WTC11 (cell line): Measurements from ENCODE around the gene PMP22. TPM values are rescaled to one million over a fixed set of nuclear protein-coding genes. Genes with fewer than 3 reads are reported as not detected.

Experiments
- ATF2 ChIP-seq: sonication (generic); formaldehyde crosslinking; IDR thresholded peaks from 2 replicates; pipeline ENCODE4 v1.8.1; 2022; ENCODE audit warnings: low read depth, missing genetic modification reagents, borderline replicate concordance
- FOXK1 ChIP-seq: sonication (generic); formaldehyde crosslinking; IDR thresholded peaks from 2 replicates; pipeline ENCODE4 v1.8.0; 2022; ENCODE audit warnings: mild to moderate bottlenecking, moderate library complexity, missing genetic modification reagents
- JAZF1 ChIP-seq: fragments of 250-450 bp; sonication (Bioruptor Pico); IDR thresholded peaks from 2 replicates; pipeline ENCODE4 v1.9.0; 2021; ENCODE audit warnings: moderate library complexity, mild to moderate bottlenecking, inconsistent platforms
- KAT7 ChIP-seq: sonication (generic); formaldehyde crosslinking; IDR thresholded peaks from 2 replicates; pipeline ENCODE4 v1.8.1; 2023; ENCODE audit warnings: missing genetic modification reagents, mild to moderate bottlenecking, borderline replicate concordance
- MXD4 ChIP-seq: fragments of 250-450 bp; sonication (Bioruptor Pico); IDR thresholded peaks from 2 replicates; pipeline ENCODE4 v1.8.0; 2021; ENCODE audit warnings: mild to moderate bottlenecking, moderate library complexity, borderline replicate concordance
- PRDM15 ChIP-seq: sonication (generic); formaldehyde crosslinking; IDR thresholded peaks from 2 replicates; pipeline ENCODE4 v1.8.0; 2022; ENCODE audit warnings: missing genetic modification reagents
- TCF7 ChIP-seq: sonication (generic); formaldehyde crosslinking; IDR thresholded peaks from 2 replicates; pipeline ENCODE4 v1.8.0; 2022; ENCODE audit warnings: mild to moderate bottlenecking, low read depth, missing genetic modification reagents, moderate library complexity
- TEAD4 ChIP-seq: sonication (generic); formaldehyde crosslinking; IDR thresholded peaks from 2 replicates; pipeline ENCODE4 v1.8.0; 2022; ENCODE audit warnings: mild to moderate bottlenecking, missing genetic modification reagents
- USF1 ChIP-seq: sonication (generic); formaldehyde crosslinking; IDR thresholded peaks from 2 replicates; pipeline ENCODE4 v1.8.0; 2022; ENCODE audit warnings: mild to moderate bottlenecking, missing genetic modification reagents
- ZBTB21 ChIP-seq: sonication (generic); formaldehyde crosslinking; IDR thresholded peaks from 2 replicates; pipeline ENCODE4 v1.8.1; 2023; ENCODE audit warnings: mild to moderate bottlenecking, missing genetic modification reagents, borderline replicate concordance
- ZNF232 ChIP-seq: sonication (generic); formaldehyde crosslinking; IDR thresholded peaks from 2 replicates; pipeline ENCODE4 v1.8.0; 2022; ENCODE audit warnings: mild to moderate bottlenecking, missing genetic modification reagents
- ZNF263 ChIP-seq: sonication (generic); formaldehyde crosslinking; IDR thresholded peaks from 2 replicates; pipeline ENCODE4 v1.8.1; 2022; ENCODE audit warnings: low read depth, mild to moderate bottlenecking, moderate library complexity, missing genetic modification reagents
- ZNF416 ChIP-seq: fragments of 250-450 bp; sonication (Bioruptor Pico); IDR thresholded peaks from 2 replicates; pipeline ENCODE4 v1.9.0; 2021; ENCODE audit warnings: mild to moderate bottlenecking, inconsistent platforms
- ZNF423 ChIP-seq: fragments of 250-450 bp; sonication (Bioruptor Pico); IDR thresholded peaks from 2 replicates; pipeline ENCODE4 v2.1.2; 2022; ENCODE audit warnings: mild to moderate bottlenecking, moderate library complexity
- total RNA-seq: library from RNA; stranded (reverse); gene quantifications from 3 replicates; pipeline ENCODE4 v1.2.3, GENCODE V29; 2021
- TF ChIP-seq, protein P1 (sequence below): sonication (generic); formaldehyde crosslinking; IDR thresholded peaks from 2 replicates; pipeline ENCODE4 v1.8.1; 2022; ENCODE audit warnings: mild to moderate bottlenecking, moderate library complexity, missing genetic modification reagents
- TF ChIP-seq, protein P2 (sequence below): fragments of 250-450 bp; sonication (Bioruptor Pico); IDR thresholded peaks from 2 replicates; pipeline ENCODE4 v1.9.0; 2021; ENCODE audit warnings: mild to moderate bottlenecking
- TF ChIP-seq, protein P3 (sequence below): sonication (generic); formaldehyde crosslinking; conservative IDR thresholded peaks from 2 replicates; pipeline ENCODE4 v1.8.1; 2022; ENCODE audit warnings: mild to moderate bottlenecking, missing genetic modification reagents
- TF ChIP-seq, protein P4 (sequence below): fragments of 250-450 bp; sonication (Bioruptor Pico); IDR thresholded peaks from 2 replicates; pipeline ENCODE4 v1.8.0; 2021; ENCODE audit warnings: mild to moderate bottlenecking
- TF ChIP-seq, protein P5 (sequence below): sonication (generic); formaldehyde crosslinking; IDR thresholded peaks from 2 replicates; pipeline ENCODE4 v1.8.0; 2023; ENCODE audit warnings: missing genetic modification reagents
- TF ChIP-seq, protein P6 (sequence below): fragments of 250-450 bp; sonication (Bioruptor Pico); conservative IDR thresholded peaks from 2 replicates; pipeline ENCODE4 v1.9.0; 2021; ENCODE audit warnings: mild to moderate bottlenecking

The PMP22 gene
- total RNA-seq, 1 experiment from 2014 or later, result 3.0 TPM

GRCh38 chr17:15260376-15261257, 4.5 kb downstream of the PMP22 start (continued):
- no peak for TF ChIP-seq ZNF232
- TF ChIP-seq FOXK1, result peak; percentile 30; the same call in 1 of the 2 replicates
- TF ChIP-seq ZBTB21 (CRISPR knock-in tag), result no peak
- no peak for TF ChIP-seq MXD4 (CRISPR knock-in tag)
- no peak for TF ChIP-seq JAZF1 (CRISPR knock-in tag)
- TF ChIP-seq, protein P1, sequence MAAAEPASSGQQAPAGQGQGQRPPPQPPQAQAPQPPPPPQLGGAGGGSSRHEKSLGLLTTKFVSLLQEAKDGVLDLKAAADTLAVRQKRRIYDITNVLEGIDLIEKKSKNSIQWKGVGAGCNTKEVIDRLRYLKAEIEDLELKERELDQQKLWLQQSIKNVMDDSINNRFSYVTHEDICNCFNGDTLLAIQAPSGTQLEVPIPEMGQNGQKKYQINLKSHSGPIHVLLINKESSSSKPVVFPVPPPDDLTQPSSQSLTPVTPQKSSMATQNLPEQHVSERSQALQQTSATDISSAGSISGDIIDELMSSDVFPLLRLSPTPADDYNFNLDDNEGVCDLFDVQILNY (CRISPR knock-in tag), result 0 out of 2 replicates have a peak, but pooled peaks have one; percentile 67
- TF ChIP-seq ZNF423 (CRISPR knock-in tag), result no peak
- TF ChIP-seq KAT7 (CRISPR knock-in tag), result peak; percentile 90; the same call in 1 of the 2 replicates
- TF ChIP-seq, protein P2, sequence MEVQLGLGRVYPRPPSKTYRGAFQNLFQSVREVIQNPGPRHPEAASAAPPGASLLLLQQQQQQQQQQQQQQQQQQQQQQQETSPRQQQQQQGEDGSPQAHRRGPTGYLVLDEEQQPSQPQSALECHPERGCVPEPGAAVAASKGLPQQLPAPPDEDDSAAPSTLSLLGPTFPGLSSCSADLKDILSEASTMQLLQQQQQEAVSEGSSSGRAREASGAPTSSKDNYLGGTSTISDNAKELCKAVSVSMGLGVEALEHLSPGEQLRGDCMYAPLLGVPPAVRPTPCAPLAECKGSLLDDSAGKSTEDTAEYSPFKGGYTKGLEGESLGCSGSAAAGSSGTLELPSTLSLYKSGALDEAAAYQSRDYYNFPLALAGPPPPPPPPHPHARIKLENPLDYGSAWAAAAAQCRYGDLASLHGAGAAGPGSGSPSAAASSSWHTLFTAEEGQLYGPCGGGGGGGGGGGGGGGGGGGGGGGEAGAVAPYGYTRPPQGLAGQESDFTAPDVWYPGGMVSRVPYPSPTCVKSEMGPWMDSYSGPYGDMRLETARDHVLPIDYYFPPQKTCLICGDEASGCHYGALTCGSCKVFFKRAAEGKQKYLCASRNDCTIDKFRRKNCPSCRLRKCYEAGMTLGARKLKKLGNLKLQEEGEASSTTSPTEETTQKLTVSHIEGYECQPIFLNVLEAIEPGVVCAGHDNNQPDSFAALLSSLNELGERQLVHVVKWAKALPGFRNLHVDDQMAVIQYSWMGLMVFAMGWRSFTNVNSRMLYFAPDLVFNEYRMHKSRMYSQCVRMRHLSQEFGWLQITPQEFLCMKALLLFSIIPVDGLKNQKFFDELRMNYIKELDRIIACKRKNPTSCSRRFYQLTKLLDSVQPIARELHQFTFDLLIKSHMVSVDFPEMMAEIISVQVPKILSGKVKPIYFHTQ (CRISPR knock-in tag), result no peak
- TF ChIP-seq, protein P3, sequence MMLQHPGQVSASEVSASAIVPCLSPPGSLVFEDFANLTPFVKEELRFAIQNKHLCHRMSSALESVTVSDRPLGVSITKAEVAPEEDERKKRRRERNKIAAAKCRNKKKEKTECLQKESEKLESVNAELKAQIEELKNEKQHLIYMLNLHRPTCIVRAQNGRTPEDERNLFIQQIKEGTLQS (CRISPR knock-in tag), result no peak
- TF ChIP-seq PRDM15 (CRISPR knock-in tag), result no peak
- TF ChIP-seq TCF7 (CRISPR knock-in tag), result no peak
- no peak for TF ChIP-seq TEAD4
- TF ChIP-seq USF1, result no peak
- TF ChIP-seq, protein P4, sequence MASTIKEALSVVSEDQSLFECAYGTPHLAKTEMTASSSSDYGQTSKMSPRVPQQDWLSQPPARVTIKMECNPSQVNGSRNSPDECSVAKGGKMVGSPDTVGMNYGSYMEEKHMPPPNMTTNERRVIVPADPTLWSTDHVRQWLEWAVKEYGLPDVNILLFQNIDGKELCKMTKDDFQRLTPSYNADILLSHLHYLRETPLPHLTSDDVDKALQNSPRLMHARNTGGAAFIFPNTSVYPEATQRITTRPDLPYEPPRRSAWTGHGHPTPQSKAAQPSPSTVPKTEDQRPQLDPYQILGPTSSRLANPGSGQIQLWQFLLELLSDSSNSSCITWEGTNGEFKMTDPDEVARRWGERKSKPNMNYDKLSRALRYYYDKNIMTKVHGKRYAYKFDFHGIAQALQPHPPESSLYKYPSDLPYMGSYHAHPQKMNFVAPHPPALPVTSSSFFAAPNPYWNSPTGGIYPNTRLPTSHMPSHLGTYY (CRISPR knock-in tag), result no peak
- TF ChIP-seq, protein P5, sequence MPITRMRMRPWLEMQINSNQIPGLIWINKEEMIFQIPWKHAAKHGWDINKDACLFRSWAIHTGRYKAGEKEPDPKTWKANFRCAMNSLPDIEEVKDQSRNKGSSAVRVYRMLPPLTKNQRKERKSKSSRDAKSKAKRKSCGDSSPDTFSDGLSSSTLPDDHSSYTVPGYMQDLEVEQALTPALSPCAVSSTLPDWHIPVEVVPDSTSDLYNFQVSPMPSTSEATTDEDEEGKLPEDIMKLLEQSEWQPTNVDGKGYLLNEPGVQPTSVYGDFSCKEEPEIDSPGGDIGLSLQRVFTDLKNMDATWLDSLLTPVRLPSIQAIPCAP, result no peak
- no peak for TF ChIP-seq ZNF263 (CRISPR knock-in tag)
- TF ChIP-seq ATF2 (CRISPR knock-in tag), result no peak
- TF ChIP-seq, protein P6, sequence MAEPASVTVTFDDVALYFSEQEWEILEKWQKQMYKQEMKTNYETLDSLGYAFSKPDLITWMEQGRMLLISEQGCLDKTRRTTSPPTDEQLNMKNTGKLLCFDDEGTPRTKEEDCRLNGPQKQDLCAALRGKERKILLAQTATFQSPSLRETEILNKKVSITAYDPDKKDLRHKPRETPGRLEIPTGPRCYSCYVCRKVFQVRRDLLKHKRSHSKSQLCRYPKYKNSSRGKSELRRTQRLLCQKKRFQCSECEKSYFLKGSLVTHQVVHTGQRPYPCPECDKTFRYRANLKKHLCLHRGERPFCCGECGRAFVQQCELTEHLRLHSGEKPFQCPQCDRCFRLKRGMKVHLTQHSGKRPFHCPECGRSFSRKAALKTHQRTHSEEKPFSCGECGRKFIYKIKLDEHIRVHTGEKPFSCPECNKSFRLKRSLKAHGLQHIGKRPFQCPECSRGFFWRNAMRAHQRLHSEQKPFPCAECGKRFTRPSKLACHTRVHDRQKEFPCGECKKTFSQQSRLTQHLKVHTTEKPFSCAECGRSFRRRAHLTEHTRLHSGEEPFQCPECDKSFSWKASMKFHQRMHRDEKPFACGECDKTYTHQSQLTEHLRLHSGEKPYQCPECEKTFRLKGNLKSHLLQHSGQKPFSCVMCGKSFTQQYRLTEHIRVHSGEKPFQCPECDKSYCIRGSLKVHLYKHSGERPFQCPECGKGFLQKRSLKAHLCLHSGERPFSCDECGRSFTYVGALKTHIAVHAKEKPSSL (CRISPR knock-in tag), result no peak
- no peak for TF ChIP-seq ZNF416 (CRISPR knock-in tag)
